IPS-NIHi11 (cell line): ENCODE results near the gene SLC16A5.
"Not testable (repeated sequence)": the region's sequence is repeated elsewhere in the genome, so short reads cannot be mapped to it uniquely, and the experiment has no call there.

Experiments used
- DNase-seq: peaks from one replicate; pipeline ENCODE4 v3.0.0; 2012; ENCODE audit warnings: mixed read lengths, low spot score

Gene SLC16A5

GRCh38 chr17:75133001-75133400, 45.2 kb downstream of the SLC16A5 start:
- no peak for DNase-seq

DNA sequence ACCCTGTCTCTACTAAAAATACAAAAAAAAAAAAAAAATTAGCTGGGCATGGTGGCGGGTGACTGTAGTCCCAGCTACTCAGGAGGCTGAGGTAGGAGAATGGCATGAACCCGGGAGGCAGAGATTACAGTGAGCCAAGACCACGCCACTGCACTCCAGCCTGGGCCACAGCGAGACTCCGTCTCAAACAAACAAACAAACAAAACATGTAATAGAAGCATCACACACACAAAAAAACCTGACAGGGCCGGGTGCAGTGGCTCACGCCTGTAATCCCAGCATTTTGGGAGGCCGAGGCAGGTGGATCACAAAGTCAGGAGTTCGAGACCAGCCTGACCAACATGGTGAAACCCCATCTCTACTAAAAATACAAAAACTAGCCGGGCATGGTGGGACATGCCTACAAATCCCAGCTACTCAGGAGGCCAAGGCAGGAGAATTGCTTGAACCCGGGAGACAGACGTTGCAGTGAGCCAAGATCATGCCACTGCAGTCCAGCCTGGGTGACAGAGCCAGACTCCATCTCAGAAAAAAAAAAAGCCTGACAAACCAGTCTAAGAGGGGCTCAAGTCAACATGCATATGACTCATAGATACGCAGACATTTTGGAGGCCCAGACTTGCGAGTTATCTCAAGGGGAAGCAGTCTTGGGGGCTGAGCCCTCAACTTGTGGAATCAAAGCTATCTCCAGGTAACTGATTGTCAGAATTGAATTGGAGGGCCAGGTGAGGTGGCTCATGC, 46.0 kb downstream of the SLC16A5 start:
- not testable (repeated sequence) for DNase-seq

DNA sequence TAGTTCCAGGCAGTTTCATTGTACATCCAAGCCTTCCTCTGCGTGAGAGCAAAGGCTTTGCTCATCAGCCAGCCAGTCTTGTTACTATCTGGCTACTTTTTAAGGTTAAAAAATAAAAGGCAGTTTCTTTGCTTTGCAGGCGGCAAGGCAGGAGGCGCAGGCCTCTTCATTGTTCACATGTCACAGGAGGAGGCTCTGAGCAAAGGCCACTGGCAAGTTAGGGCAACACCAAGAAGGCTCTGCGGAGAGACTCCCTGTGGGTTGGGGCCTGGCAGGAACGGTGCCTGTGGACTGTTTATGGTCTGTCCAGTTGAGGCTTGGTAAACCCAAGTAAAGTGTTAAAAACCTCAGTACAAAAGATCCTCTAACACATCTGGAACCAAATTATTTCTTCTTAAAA, 47.7 kb downstream of the SLC16A5 start:
- DNase-seq: no peak

GRCh38 chr17:75135946-75136345, 48.2 kb downstream of the SLC16A5 start:
- DNase-seq: no peak

DNA sequence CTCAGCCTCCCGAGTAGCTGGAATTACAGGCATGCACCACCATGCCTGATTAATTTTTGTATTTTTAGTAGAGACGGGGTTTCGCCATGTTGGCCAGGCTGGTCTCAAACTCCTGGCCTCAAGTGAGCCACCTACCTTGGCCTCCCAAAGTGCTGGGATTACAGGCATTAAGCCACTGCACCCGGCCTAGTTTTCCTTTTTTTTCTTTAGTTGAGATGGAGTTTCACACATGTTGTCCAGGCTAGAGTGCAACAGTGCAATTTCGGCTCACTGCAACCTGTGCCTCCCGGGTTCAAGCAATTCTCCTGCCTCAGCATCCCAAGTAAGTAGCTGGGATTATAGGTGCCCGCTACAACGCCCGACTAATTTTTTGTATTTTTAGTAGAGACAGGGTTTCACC, 50.0 kb downstream of the SLC16A5 start:
- not testable (repeated sequence) for DNase-seq

- DNase-seq: no peak
Measured at GRCh38 chr17:75138519-75138918, 50.8 kb downstream of the SLC16A5 start.

DNA sequence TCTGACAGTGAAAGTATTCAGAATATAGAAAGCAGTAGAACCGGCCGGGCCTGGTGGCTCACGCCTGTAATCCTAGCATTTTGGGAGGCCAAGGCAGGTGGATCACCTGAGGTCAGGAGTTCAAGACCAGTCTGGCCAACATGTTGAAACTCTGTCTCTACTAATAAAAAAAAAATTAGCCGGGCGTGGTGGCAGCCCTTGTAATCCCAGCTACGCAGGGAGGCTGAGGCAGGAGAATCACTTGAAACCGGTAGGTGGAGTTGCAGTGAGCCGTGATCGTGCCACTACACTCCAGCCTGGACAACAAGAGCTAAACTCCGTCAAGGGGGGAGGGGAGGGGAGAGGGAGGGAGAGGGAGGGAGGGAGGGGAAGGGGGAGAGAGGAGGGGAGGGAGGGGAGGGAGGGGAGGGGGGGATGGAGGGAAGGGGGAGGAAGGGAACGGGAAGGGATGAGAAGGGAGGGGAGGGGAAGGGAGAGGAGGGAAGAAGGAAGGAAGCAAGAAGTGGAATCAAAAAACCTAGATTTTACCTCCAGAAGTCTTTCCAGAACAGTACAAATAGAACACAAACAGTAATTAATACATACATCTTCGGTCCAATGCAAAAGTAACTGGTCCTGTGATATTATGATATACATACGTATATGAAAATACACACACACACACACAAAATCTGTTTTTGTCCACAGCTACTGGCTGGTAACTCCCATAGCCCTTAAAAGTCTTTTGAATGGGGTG, 54.6 kb downstream of the SLC16A5 start:
- DNase-seq: no peak

- no peak for DNase-seq
Measured at GRCh38 chr17:75144816-75145512, 57.2 kb downstream of the SLC16A5 start.

DNA sequence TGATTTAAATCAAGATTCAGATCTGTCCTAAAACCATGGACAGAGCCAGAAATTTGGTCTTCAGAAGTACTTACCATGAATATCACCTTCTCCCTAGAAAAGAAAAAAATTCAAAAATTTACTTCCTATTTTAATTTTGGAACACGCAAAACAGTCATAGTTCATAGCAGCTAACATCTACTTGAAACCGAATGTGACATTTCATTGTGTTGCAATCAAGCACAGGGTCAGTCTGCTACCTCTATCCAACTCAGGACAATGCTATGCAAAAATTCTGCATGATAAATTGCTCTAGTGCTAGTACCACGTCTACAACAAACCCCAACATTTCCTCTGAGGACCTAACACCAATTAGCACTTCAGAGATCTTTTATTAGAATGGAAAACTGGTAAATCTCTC, 58.8 kb downstream of the SLC16A5 start:
- no peak for DNase-seq

- DNase-seq: no peak
Measured at GRCh38 chr17:75147878-75148546, 60.3 kb downstream of the SLC16A5 start.

DNA sequence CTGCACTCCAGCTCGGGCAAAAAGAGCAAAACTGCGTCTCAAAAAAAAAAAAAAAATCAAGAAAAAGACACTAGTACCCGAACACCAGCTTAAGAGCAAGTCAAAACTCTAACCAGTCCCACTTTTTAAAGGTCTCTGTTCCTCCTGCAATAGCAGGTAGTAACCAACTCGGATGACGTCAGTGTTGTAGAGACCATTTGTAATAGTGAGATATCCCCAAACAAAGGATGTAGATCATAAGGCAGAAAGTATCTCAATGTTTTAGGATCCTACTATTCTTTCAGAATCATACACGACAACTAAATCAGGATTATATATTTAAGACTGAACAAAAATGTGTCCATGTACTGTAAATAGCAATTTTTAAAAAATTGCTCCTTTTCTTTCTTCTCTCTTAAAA, 64.2 kb downstream of the SLC16A5 start:
- DNase-seq: no peak

GRCh38 chr17:75152523-75152921, 64.8 kb downstream of the SLC16A5 start:
- no peak for DNase-seq

GRCh38 chr17:75152922-75153779, 65.4 kb downstream of the SLC16A5 start:
- peak; percentile 49 for DNase-seq

DNA sequence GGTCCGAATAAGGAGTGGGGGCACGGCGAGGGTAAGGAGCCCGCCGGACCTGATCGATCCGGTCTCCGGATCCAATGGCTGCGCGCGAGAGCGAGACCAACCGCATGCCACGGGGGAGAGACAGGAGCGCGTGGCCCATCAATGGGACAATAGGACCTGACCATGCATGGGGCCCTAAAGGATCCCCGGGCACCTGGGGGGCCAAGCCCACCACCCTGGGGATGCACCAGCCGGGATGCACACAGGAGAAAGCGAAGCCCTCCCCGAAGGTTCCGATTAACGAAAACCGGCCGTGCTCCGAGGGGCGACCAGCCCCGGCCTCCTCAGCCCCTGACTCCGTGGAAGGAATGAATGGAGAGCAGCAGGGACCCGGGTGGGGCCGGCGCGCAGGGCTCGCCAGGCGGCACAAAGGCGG, 66.0 kb downstream of the SLC16A5 start:
- DNase-seq: peak; percentile 16

DNA sequence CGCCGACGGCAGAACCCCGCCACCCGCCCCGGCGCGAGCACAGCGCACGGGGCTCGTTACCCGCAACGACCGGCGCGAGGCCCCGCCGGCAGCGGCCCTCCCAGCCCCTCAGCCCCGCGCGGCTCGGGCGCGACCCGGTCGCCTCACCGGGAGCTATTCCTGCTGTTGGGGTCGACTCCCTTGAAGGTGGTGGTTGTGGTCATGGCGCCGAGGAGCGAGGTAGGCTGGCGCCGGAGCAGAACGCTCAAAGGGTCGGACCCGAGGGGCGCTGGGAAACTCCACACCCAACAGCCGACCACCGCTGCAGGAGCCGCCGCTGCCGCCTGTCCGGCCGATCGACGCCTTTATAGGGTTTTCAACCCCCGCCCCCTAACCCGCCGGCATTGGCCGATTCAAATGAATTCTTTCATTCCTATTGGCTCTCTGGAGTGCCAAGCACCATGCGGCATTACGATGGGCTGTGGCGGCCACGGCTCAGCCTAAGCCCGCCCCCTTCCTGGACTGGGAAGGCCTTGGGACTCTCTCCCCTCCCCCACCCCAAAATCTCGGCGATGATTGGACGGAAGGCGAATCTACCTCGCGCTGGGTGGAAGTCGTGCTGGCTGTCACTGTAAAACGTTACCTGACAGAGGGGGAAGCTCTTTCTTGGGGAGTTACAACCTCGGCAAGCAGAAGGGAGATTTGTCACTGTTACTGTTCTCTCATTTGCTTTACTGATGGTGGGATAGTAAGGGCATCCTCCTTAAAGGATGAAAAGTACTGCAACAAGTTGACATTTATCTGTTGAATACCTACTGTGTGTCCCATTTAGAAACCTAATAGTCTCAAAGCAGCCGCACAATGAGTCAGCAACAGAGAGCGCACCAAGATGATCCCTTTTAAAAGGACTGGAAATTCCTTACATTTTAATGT, 66.7 kb downstream of the SLC16A5 start, which contains the start of gene JPT1:
JPT1 (minus strand) TSS at position 318 of the 912 bp plus-strand sequence; CDS start at position 203, 115 bp downstream.
- DNase-seq: peak; percentile 98

GRCh38 chr17:75155191-75155601, 67.4 kb downstream of the SLC16A5 start:
- peak; percentile 14 for DNase-seq
